ENCODE measurements around the gene PRDM1.

The PRDM1 gene

GRCh38 chr6:106106276-106107042 is 20.3 kb downstream of the PRDM1 start:
- no peak for TF ChIP-seq POLR2A (IDR thresholded peaks at IDR 0.05; ENCODE audit: low read depth, low read length)
- no peak for FAIRE-seq
- no peak for DNase-seq (ENCODE audit: insufficient read length, low spot score)

- FAIRE-seq (no peak), DNase-seq (ENCODE audit: insufficient read length, low spot score) (no peak)
- no peak for TF ChIP-seq POLR2A (IDR thresholded peaks at IDR 0.05; ENCODE audit: low read depth, low read length)
Measured at GRCh38 chr6:106107043-106107613, 21.0 kb downstream of the PRDM1 start.

GRCh38 chr6:106108129-106108528 is 22.0 kb downstream of the PRDM1 start:
- TF ChIP-seq POLR2A (IDR thresholded peaks at IDR 0.05; ENCODE audit: low read depth, low read length), result no peak
- DNase-seq (ENCODE audit: insufficient read length, low spot score) (no peak), FAIRE-seq (no peak)

GRCh38 chr6:106109029-106109428 is 22.9 kb downstream of the PRDM1 start:
- FAIRE-seq, result no peak
- DNase-seq (ENCODE audit: insufficient read length, low spot score), result no peak
- no peak for TF ChIP-seq POLR2A (IDR thresholded peaks at IDR 0.05; ENCODE audit: low read depth, low read length)

- FAIRE-seq, result no peak
- TF ChIP-seq POLR2A (IDR thresholded peaks at IDR 0.05; ENCODE audit: low read depth, low read length), result no peak
- DNase-seq (ENCODE audit: insufficient read length, low spot score), result no peak
Measured at GRCh38 chr6:106110164-106110826, 24.2 kb downstream of the PRDM1 start.

- no peak for TF ChIP-seq POLR2A (IDR thresholded peaks at IDR 0.05; ENCODE audit: low read depth, low read length)
- DNase-seq (ENCODE audit: insufficient read length, low spot score), result no peak
- no peak for FAIRE-seq
Measured at GRCh38 chr6:106112433-106112832, 26.3 kb downstream of the PRDM1 start.

- TF ChIP-seq POLR2A (IDR thresholded peaks at IDR 0.05; ENCODE audit: low read depth, low read length), result no peak
- FAIRE-seq (no peak), DNase-seq (ENCODE audit: insufficient read length, low spot score) (no peak)
Measured at GRCh38 chr6:106113256-106113959, 27.3 kb downstream of the PRDM1 start.

GRCh38 chr6:106114492-106114891 is 28.4 kb downstream of the PRDM1 start:
- no peak for TF ChIP-seq POLR2A (IDR thresholded peaks at IDR 0.05; ENCODE audit: low read depth, low read length)
- DNase-seq (ENCODE audit: insufficient read length, low spot score), result no peak
- FAIRE-seq, result no peak

GRCh38 chr6:106115286-106115685 is 29.1 kb downstream of the PRDM1 start:
- no peak for TF ChIP-seq POLR2A (IDR thresholded peaks at IDR 0.05; ENCODE audit: low read depth, low read length)
- no peak for DNase-seq (ENCODE audit: insufficient read length, low spot score)
- FAIRE-seq, result no peak

- DNase-seq (ENCODE audit: insufficient read length, low spot score) (no peak), FAIRE-seq (no peak)
- TF ChIP-seq POLR2A (IDR thresholded peaks at IDR 0.05; ENCODE audit: low read depth, low read length), result no peak
Measured at GRCh38 chr6:106116125-106116832, 30.1 kb downstream of the PRDM1 start.

- no peak for FAIRE-seq
- no peak for DNase-seq (ENCODE audit: insufficient read length, low spot score)
- TF ChIP-seq POLR2A (IDR thresholded peaks at IDR 0.05; ENCODE audit: low read depth, low read length), result no peak
Measured at GRCh38 chr6:106117579-106117978, 31.4 kb downstream of the PRDM1 start.

GRCh38 chr6:106118835-106119431 is 32.8 kb downstream of the PRDM1 start:
- no peak for TF ChIP-seq POLR2A (IDR thresholded peaks at IDR 0.05; ENCODE audit: low read depth, low read length)
- no peak for DNase-seq (ENCODE audit: insufficient read length, low spot score)
- no peak for FAIRE-seq

GRCh38 chr6:106119546-106119945 is 33.4 kb downstream of the PRDM1 start:
- no peak for TF ChIP-seq POLR2A (IDR thresholded peaks at IDR 0.05; ENCODE audit: low read depth, low read length)
- no peak for DNase-seq (ENCODE audit: insufficient read length, low spot score)

More at GRCh38 chr6:106119546-106119945, 33.4 kb downstream of the PRDM1 start:
- FAIRE-seq, result no peak

Measured in H54 (cell line).